ENCODE measurements around the gene ZFYVE28. TPM values are rescaled to one million over a fixed set of nuclear protein-coding genes. Genes with fewer than 3 reads are reported as not detected.

ZFYVE28 gene
- total and polyA plus RNA-seq, 2 of the 8 experiments (the other 6 are each of a cell fraction or from before 2014, with no cell fraction given): 1.7 to 4.9 TPM

- Histone ChIP-seq H2BK120ac (replicated peaks; ENCODE audit: low read depth, low read length) (no peak overlapping the region), H3K14ac (ENCODE audit: insufficient read length) (no peak overlapping the region), H3K4me1 (replicated peaks in 1 of 4; ENCODE audit: control insufficient read depth in 3 of 4, insufficient read depth in 4 of 4, low read length in 3 of 4) (no peaks in the 10 kb centered on the region; a peak in 2 of 7 replicates), H3K79me1 (ENCODE audit: low read depth, low read length) (no peaks in the 10 kb centered on the region; the same call in 1 of the 2 replicates), H2BK15ac (ENCODE audit: low read length) (no peak overlapping the region), H3K4me2 (ENCODE audit: insufficient read depth in 1 of 2, low read depth in 2 of 2, low read length in 2 of 2) (no peak overlapping the region), H4K5ac (ENCODE audit: insufficient read length, low read depth, low read length) (no peak overlapping the region), H3K23me2 (ENCODE audit: low read depth, low read length) (no peaks in the 10 kb centered on the region), H3K18ac (ENCODE audit: extremely low read depth, low read length) (no peak overlapping the region), H2BK12ac (ENCODE audit: low read depth, low read length) (no peak overlapping the region), H2BK5ac (ENCODE audit: low read depth, low read length) (no peak overlapping the region), H2BK20ac (ENCODE audit: low read length) (no peak overlapping the region), H3K4ac (replicated peaks; ENCODE audit: insufficient read length, low read depth, low read length) (no peak overlapping the region), H3K27ac (ENCODE audit: low read depth, low read length) (no peak overlapping the region), H3K9me3 (ENCODE audit: insufficient read depth in 2 of 2, low read depth in 1 of 2, low read length in 1 of 2) (no peaks in the 10 kb centered on the region), H3K4me3 (ENCODE audit: extremely low read depth in 1 of 4, insufficient read depth in 2 of 4, low read depth in 3 of 4, low read length in 4 of 4) (no peak overlapping the region), H3K56ac (replicated peaks; ENCODE audit: insufficient read length, low read depth, low read length) (no peak overlapping the region), H4K91ac (replicated peaks; ENCODE audit: insufficient read length, low read length) (no peak overlapping the region), H3K79me2 (ENCODE audit: control insufficient read depth in 1 of 2, insufficient read depth in 2 of 2, low read length in 2 of 2) (no peaks in the 10 kb centered on the region), H4K8ac (ENCODE audit: extremely low read depth, insufficient read depth, low read length) (no peak overlapping the region), H4K20me1 (replicated peaks in 1 of 2; ENCODE audit: control insufficient read depth in 1 of 2, insufficient read depth in 2 of 2, low read length in 2 of 2) (no peaks in the 10 kb centered on the region), H3K23ac (ENCODE audit: insufficient read length) (no peak overlapping the region), H2AFZ (ENCODE audit: low read length) (no peak overlapping the region), H2AK5ac (ENCODE audit: low read depth, low read length) (no peak overlapping the region), H3K36me3 (ENCODE audit: control insufficient read depth in 2 of 4, insufficient read depth in 4 of 4, low read length in 3 of 4) (no peaks in the 10 kb centered on the region), H3K27me3 (replicated peaks in 1 of 4; ENCODE audit: control insufficient read depth in 3 of 4, extremely low read depth in 1 of 4, insufficient read depth in 3 of 4, low read length in 3 of 4) (no peaks in the 10 kb centered on the region), H3K9ac (replicated peaks in 1 of 4; ENCODE audit: extremely low read depth in 1 of 4, low read depth in 3 of 4, low read length in 3 of 4) (no peak overlapping the region)
- WGBS, 2 experiments (ENCODE audit: extremely low coverage in 1 of 2, insufficient coverage in 1 of 2, insufficient read length in 1 of 2, insufficient replicate concordance in 2 of 2, low coverage in 1 of 2, low lambda C conversion rate in 2 of 2, missing lambda C conversion rate in 1 of 2): 95% methylated on average over 5 of the region's 5 CpGs; no CpG with 5 or more reads in 1 of the 2 experiments
- ChIA-PET CTCF (ENCODE audit: partially characterized antibody) (interaction anchor here (1.0 kb wide), 1 partner anchor 10 kb away, joined by 4 read pairs; no protein-coding TSS in a partner anchor), POLR2A (ENCODE audit: partially characterized antibody) (no interaction called here)
- FAIRE-seq: no peak
- DNase-seq (ENCODE audit: low read depth in 1 of 2, low spot score in 2 of 2): no peak
- TF ChIP-seq SIRT6 (IDR thresholded peaks at IDR 0.05; ENCODE audit: low read length) (no peak), TAF1 (IDR thresholded peaks at IDR 0.05; ENCODE audit: low read depth, low read length) (no peak), CTCF (IDR thresholded peaks at IDR 0.05; ENCODE audit: control extremely low read depth in 1 of 3, insufficient read depth in 1 of 3, low read depth in 1 of 3, low read length in 3 of 3) (no peak), HDAC6 (IDR thresholded peaks at IDR 0.05; ENCODE audit: low read depth, low read length) (no peak)
These were observed 34.7 kb downstream of the ZFYVE28 start for GRCh38 chr4:2383760-2384159.

All from H1 (cell line).